Ovary (tissue), 9 donors: ENCODE data around the gene ALDH3A2. TPM values are rescaled to one million over a fixed set of nuclear protein-coding genes. Genes with fewer than 3 reads are reported as not detected.

Source experiments
- DNase-seq, 5 donors: peaks; one replicate each; pipeline ENCODE4 v3.0.0-alpha.2; 2019 to 2020
- H3K27ac ChIP-seq, 2 donors: fragments of 200-600 bp; one replicate each; pipeline versions ENCODE4 v1.5.1 to v1.8.0; 2019 to 2022
- H3K27me3 ChIP-seq: fragments of 200-600 bp; one replicate; pipeline ENCODE4 v1.8.0; 2022
- H3K36me3 ChIP-seq: fragments of 200-600 bp; sonication (generic); one replicate; pipeline ENCODE4 v1.5.1; 2019
- H3K4me1 ChIP-seq: one replicate; pipeline ENCODE4 v1.8.1; 2013; ENCODE audit warnings: mild to moderate bottlenecking, moderate library complexity; ENCODE audit not compliant: insufficient read depth
- H3K4me3 ChIP-seq: fragments of 200-600 bp; sonication (generic); one replicate; pipeline ENCODE4 v1.5.1; 2017
- H3K9me3 ChIP-seq, 2 donors: fragments of 200-600 bp in 1 of 2; sonication (generic) in 1 of 2; one replicate each; pipeline versions ENCODE4 v1.5.1 to v1.8.1; 2013 to 2019; ENCODE audit warnings: mild to moderate bottlenecking in 1 of 2, moderate library complexity in 1 of 2
- CTCF ChIP-seq, 3 donors: fragments of 450-650 bp in 2 of 3; fragments of 200-600 bp in 1 of 3; IDR thresholded peaks; one replicate each; pipeline versions ENCODE4 v1.5.1 to v1.8.0; 2016 to 2022; ENCODE audit warnings: antibody characterized with exemption in 3 of 3, mild to moderate bottlenecking in 1 of 3
- EP300 ChIP-seq: sonication (generic); formaldehyde crosslinking; IDR thresholded peaks from one replicate; pipeline ENCODE4 v1.6.1; 2017; ENCODE audit warnings: antibody characterized with exemption
- POLR2A ChIP-seq: fragments of 450-650 bp; IDR thresholded peaks from one replicate; pipeline ENCODE4 v1.6.1; 2017; ENCODE audit warnings: antibody characterized with exemption, mild to moderate bottlenecking, moderate library complexity
- WGBS, 3 donors: extraction: QIAGEN DNeasy Blood & Tissue Kit in 1 of 3; methylation state at CpG; one replicate each; pipeline versions ENCODE4 v1.1.5 to v1.1.7; 2013 to 2017; 5-methylcytosine and 5-hydroxymethylcytosine counted together
- intact Hi-C, 4 donors: fragments of 100-400 bp; cut with DNase I; formaldehyde crosslinking; loops; one replicate each; pipeline versions ENCODE4 v1.11.0 to v1.15.1; 2022 to 2023
- polyA plus RNA-seq, 2 donors: library from polyadenylated mRNA; stranded (reverse); fragments of 200-250 nt in 1 of 2; fragments of 350-450 nt in 1 of 2; fragmentation: Illumina TruSeq in 1 of 2; extraction: RNeasy Lipid Tissue Mini Kit (QIAGEN cat#74804) in 1 of 2; gene quantifications; one replicate each; pipeline ENCODE4 v1.2.3, GENCODE V29; 2013 to 2014
- total RNA-seq, 7 donors: library from RNA; depleted of rRNA in 2 of 7; stranded (reverse); fragments of >200 nt in 2 of 7; fragmentation: NEBNext Ultra II Directional in 3 of 7; extraction: Animal tissue kit (Norgen Biotek cat#: 25700) in 3 of 7; gene quantifications; one replicate each; pipeline versions ENCODE4 v1.1.0 to v1.2.4, GENCODE V29; 2016 to 2023
- donor health status: DM: no; HTN: no; CAD: no; lungs with moderate emphysema.
- donor health status: DM: no; HTN: no; CAD: no.
- donor health status: Bipolar disorder and iron deficiency.
- donor health status: DM: yes; HTN: yes; CAD: no.
- donor health status: DM: no; HTN: no; CAD: no.
- donor health status: DM: yes; HTN: yes; CAD: no.

Gene ALDH3A2
- total and polyA plus RNA-seq, 9 donors = 31.1 to 126 (median 74.6) TPM

- no peak overlapping the region for H3K4me3 ChIP-seq
- no peak for DNase-seq
- WGBS, 3 donors = 89 to 95% (median 94%) methylated on average over 2 of the region's 2 CpGs
- no peaks in the 10 kb centered on the region for H3K27me3 ChIP-seq
- H3K4me1 ChIP-seq = no peaks in the 10 kb centered on the region
- no peak overlapping the region for H3K27ac ChIP-seq
- TF ChIP-seq EP300 (no peak), POLR2A (no peak), CTCF (IDR thresholded peaks at IDR 0.05) (no peak)
- H3K9me3 ChIP-seq = no peaks in the 10 kb centered on the region
- intact Hi-C loops = no loop called here
- no peaks in the 10 kb centered on the region for H3K36me3 ChIP-seq
Observed at GRCh38 chr17:19686400-19687090, 38.0 kb downstream of the ALDH3A2 start.

- H3K36me3 ChIP-seq = no peaks in the 10 kb centered on the region
- 66 to 72% (median 71%) methylated on average over 4 of the region's 4 CpGs for WGBS, 3 donors
- TF ChIP-seq POLR2A (no peak), EP300 (no peak), CTCF (IDR thresholded peaks at IDR 0.05) (no peak)
- intact Hi-C loops = no loop called here
- no peak overlapping the region for H3K4me3 ChIP-seq
- H3K27ac ChIP-seq = no peak overlapping the region
- no peak for DNase-seq
- peaks cover 1% of the 10 kb centered on the region for H3K4me1 ChIP-seq
- no peaks in the 10 kb centered on the region for H3K9me3 ChIP-seq
- no peaks in the 10 kb centered on the region for H3K27me3 ChIP-seq
Observed at GRCh38 chr17:19702217-19702641, 53.7 kb downstream of the ALDH3A2 start.

GRCh38 chr17:19703106-19703827, 54.7 kb downstream of the ALDH3A2 start:
- DNase-seq = no peak
- 64 to 72% (median 71%) methylated on average over 10 of the region's 10 CpGs for WGBS, 3 donors
- Histone ChIP-seq H3K9me3 (no peaks in the 10 kb centered on the region), H3K36me3 (no peaks in the 10 kb centered on the region), H3K27me3 (no peaks in the 10 kb centered on the region), H3K27ac (no peak overlapping the region), H3K4me1 (peaks cover 1% of the 10 kb centered on the region), H3K4me3 (no peak overlapping the region)
- TF ChIP-seq POLR2A = no peak
- no peak for TF ChIP-seq CTCF (IDR thresholded peaks at IDR 0.05)
- TF ChIP-seq EP300 = no peak
- intact Hi-C loops = no loop called here

- Histone ChIP-seq H3K4me3 (no peak overlapping the region), H3K36me3 (no peaks in the 10 kb centered on the region), H3K27ac (no peak overlapping the region), H3K4me1 (peaks cover 1% of the 10 kb centered on the region), H3K27me3 (no peaks in the 10 kb centered on the region), H3K9me3 (no peaks in the 10 kb centered on the region)
- WGBS, 3 donors = 76 to 81% (median 79%) methylated on average over 14 to 17 of the region's 17 CpGs
- intact Hi-C loops = no loop called here
- DNase-seq = no peak
- TF ChIP-seq EP300 (no peak), CTCF (IDR thresholded peaks at IDR 0.05) (no peak), POLR2A (no peak)
Observed at GRCh38 chr17:19703828-19704613, 55.5 kb downstream of the ALDH3A2 start.
